Esophagus (tissue), 2 donors: Measurements from ENCODE around the gene PLD5. TPM values are rescaled to one million over a fixed set of nuclear protein-coding genes. Genes with fewer than 3 reads are reported as not detected.
"Not testable (repeated sequence)": the region's sequence is repeated elsewhere in the genome, so short reads cannot be mapped to it uniquely, and the experiment has no call there.

Experiments used
- H3K27ac ChIP-seq, 2 donors: one replicate each; pipeline ENCODE4 v1.5.1; 2013; ENCODE audit warnings: low read depth in 2 of 2, mild to moderate bottlenecking in 2 of 2, inconsistent platforms in 1 of 2, low read length in 1 of 2, moderate library complexity in 1 of 2
- H3K27me3 ChIP-seq, 2 donors: one replicate each; pipeline ENCODE4 v1.6.1; 2013; ENCODE audit warnings: low read length in 2 of 2, control low read depth in 1 of 2, mild to moderate bottlenecking in 1 of 2; ENCODE audit not compliant: insufficient read depth in 2 of 2, control insufficient read depth in 1 of 2
- H3K36me3 ChIP-seq, 2 donors: one replicate each; pipeline ENCODE4 v1.6.1; 2013; ENCODE audit warnings: low read length in 1 of 2; ENCODE audit not compliant: control insufficient read depth in 2 of 2, insufficient read depth in 2 of 2
- H3K4me1 ChIP-seq, 2 donors: one replicate each; pipeline ENCODE4 v1.6.1; 2013; ENCODE audit warnings: low read length in 1 of 2; ENCODE audit not compliant: control insufficient read depth in 2 of 2, insufficient read depth in 2 of 2
- H3K4me3 ChIP-seq, 2 donors: one replicate each; pipeline ENCODE4 v1.5.1; 2013; ENCODE audit warnings: low read length in 2 of 2, mild to moderate bottlenecking in 2 of 2, low read depth in 1 of 2, moderate library complexity in 1 of 2
- H3K9me3 ChIP-seq, 2 donors: one replicate each; pipeline ENCODE4 v1.6.1; 2013; ENCODE audit warnings: mild to moderate bottlenecking in 2 of 2, low read depth in 1 of 2, low read length in 1 of 2, moderate library complexity in 1 of 2; ENCODE audit not compliant: control insufficient read depth in 2 of 2, insufficient read depth in 1 of 2
- WGBS, 2 donors: extraction: QIAGEN DNeasy Blood & Tissue Kit; methylation state at CpG; one replicate each; pipeline ENCODE4 v1.1.7; 2013; 5-methylcytosine and 5-hydroxymethylcytosine counted together
- polyA plus RNA-seq, 2 donors: library from polyadenylated mRNA; stranded (reverse); fragments of 200-250 nt; gene quantifications; one replicate each; pipeline ENCODE4 v1.2.3, GENCODE V29; 2013
- donor health status: healthy with polysubstance abuse.
- donor health status: Bipolar disorder and iron deficiency.

PLD5 gene
- polyA plus RNA-seq, 2 donors = 0.04 to 0.11 TPM

- H3K27me3 ChIP-seq, H3K4me3 ChIP-seq, H3K27ac ChIP-seq, H3K36me3 ChIP-seq, H3K9me3 ChIP-seq, H3K4me1 ChIP-seq: not testable (repeated sequence)
- 54 to 64% methylated on average over 3 of the region's 3 CpGs for WGBS, 2 donors
These were observed 246.1 kb downstream of the PLD5 start for GRCh38 chr1:242278406-242278805.

- not testable (repeated sequence) for H3K4me1 ChIP-seq, H3K27me3 ChIP-seq, H3K27ac ChIP-seq, H3K4me3 ChIP-seq, H3K9me3 ChIP-seq, H3K36me3 ChIP-seq
- WGBS, 2 donors = 80 to 86% methylated on average over 6 of the region's 6 CpGs
These were observed 247.7 kb downstream of the PLD5 start for GRCh38 chr1:242276769-242277168.

- H3K9me3 ChIP-seq, H3K4me1 ChIP-seq, H3K27ac ChIP-seq, H3K36me3 ChIP-seq, H3K27me3 ChIP-seq, H3K4me3 ChIP-seq: not testable (repeated sequence)
- 81 to 93% methylated on average over 2 of the region's 2 CpGs for WGBS, 2 donors
These were observed 257.5 kb downstream of the PLD5 start for GRCh38 chr1:242267004-242267403.

- not testable (repeated sequence) for H3K4me1 ChIP-seq, H3K9me3 ChIP-seq, H3K27ac ChIP-seq, H3K4me3 ChIP-seq, H3K36me3 ChIP-seq, H3K27me3 ChIP-seq
- WGBS, 2 donors = 55 to 71% methylated on average over 6 to 7 of the region's 7 CpGs
These were observed 260.1 kb downstream of the PLD5 start for GRCh38 chr1:242264419-242264818.

- no peaks in the 10 kb centered on the region for H3K36me3 ChIP-seq
- H3K27me3 ChIP-seq = no peaks in the 10 kb centered on the region
- no peaks in the 10 kb centered on the region for H3K9me3 ChIP-seq
- WGBS, 2 donors = 54 to 59% methylated on average over 5 of the region's 5 CpGs
- H3K4me3 ChIP-seq = no peak overlapping the region
- no peak overlapping the region for H3K27ac ChIP-seq
- no peaks in the 10 kb centered on the region for H3K4me1 ChIP-seq
These were observed 279.2 kb downstream of the PLD5 start for GRCh38 chr1:242245255-242245654.

GRCh38 chr1:242243472-242243871, 281.0 kb downstream of the PLD5 start:
- Histone ChIP-seq H3K36me3 (no peaks in the 10 kb centered on the region), H3K4me3 (no peak overlapping the region), H3K9me3 (no peaks in the 10 kb centered on the region), H3K27me3 (no peaks in the 10 kb centered on the region), H3K4me1 (no peaks in the 10 kb centered on the region), H3K27ac (no peak overlapping the region)
- 53 to 57% methylated on average over 1 of the region's 1 CpG for WGBS, 2 donors

- no peaks in the 10 kb centered on the region for H3K9me3 ChIP-seq
- no peaks in the 10 kb centered on the region for H3K36me3 ChIP-seq
- no peaks in the 10 kb centered on the region for H3K27me3 ChIP-seq
- no peak overlapping the region for H3K4me3 ChIP-seq
- WGBS, 2 donors = 69 to 78% methylated on average over 6 of the region's 6 CpGs
- H3K4me1 ChIP-seq = no peaks in the 10 kb centered on the region
- no peak overlapping the region for H3K27ac ChIP-seq
These were observed 281.5 kb downstream of the PLD5 start for GRCh38 chr1:242242983-242243382.

- 76 to 79% methylated on average over 6 of the region's 6 CpGs for WGBS, 2 donors
- no peaks in the 10 kb centered on the region for H3K36me3 ChIP-seq
- no peak overlapping the region for H3K27ac ChIP-seq
- H3K27me3 ChIP-seq = no peaks in the 10 kb centered on the region
- H3K4me3 ChIP-seq = no peak overlapping the region
- H3K9me3 ChIP-seq = no peaks in the 10 kb centered on the region
- H3K4me1 ChIP-seq = no peaks in the 10 kb centered on the region
These were observed 282.6 kb downstream of the PLD5 start for GRCh38 chr1:242241936-242242335.

GRCh38 chr1:242240691-242241090, 283.8 kb downstream of the PLD5 start:
- no peaks in the 10 kb centered on the region for H3K27me3 ChIP-seq
- no peaks in the 10 kb centered on the region for H3K9me3 ChIP-seq
- 82 to 83% methylated on average over 6 of the region's 6 CpGs for WGBS, 2 donors

GRCh38 chr1:242240077-242240476, 284.4 kb downstream of the PLD5 start:
- H3K36me3 ChIP-seq = no peaks in the 10 kb centered on the region
- H3K27ac ChIP-seq = no peak overlapping the region
- no peaks in the 10 kb centered on the region for H3K27me3 ChIP-seq
- no peak overlapping the region for H3K4me3 ChIP-seq
- H3K9me3 ChIP-seq = peaks cover 0 to 2% of the 10 kb centered on the region in 2 donors
- 66 to 75% methylated on average over 4 of the region's 4 CpGs for WGBS, 2 donors
- no peaks in the 10 kb centered on the region for H3K4me1 ChIP-seq

More at GRCh38 chr1:242240691-242241090, 283.8 kb downstream of the PLD5 start:
- Histone ChIP-seq H3K36me3 (no peaks in the 10 kb centered on the region), H3K4me3 (no peak overlapping the region), H3K27ac (no peak overlapping the region), H3K4me1 (no peaks in the 10 kb centered on the region)
